Left lung (tissue), 10 donors: ENCODE results near the gene GFOD2. TPM values are rescaled to one million over a fixed set of nuclear protein-coding genes. Genes with fewer than 3 reads are reported as not detected.
A peak's percentile ranks its signal among the peaks of the same experiment; 100 is the strongest.

Source experiments
- ATAC-seq: fragments of 200-7000 bp; cut with Tn5 transposase; one replicate; pipeline ENCODE4 v1.9.1; 2020; ENCODE audit warnings: moderate library complexity
- DNase-seq, 4 donors: peaks; one replicate each; pipeline ENCODE4 v3.0.0-alpha.2; 2013 to 2020
- H3K27ac ChIP-seq, 2 donors: fragments of 200-600 bp; sonication (generic) in 1 of 2; one replicate each; pipeline versions ENCODE4 v1.5.0 to v1.8.0; 2020 to 2021
- H3K27me3 ChIP-seq, 2 donors: fragments of 200-600 bp; sonication (generic) in 1 of 2; one replicate each; pipeline versions ENCODE4 v1.5.0 to v1.8.0; 2020 to 2021
- H3K36me3 ChIP-seq, 2 donors: fragments of 200-600 bp; sonication (generic) in 1 of 2; one replicate each; pipeline versions ENCODE4 v1.5.0 to v1.8.0; 2020 to 2021
- H3K4me1 ChIP-seq, 2 donors: fragments of 200-600 bp; one replicate each; pipeline ENCODE4 v1.8.0; 2021
- H3K4me3 ChIP-seq, 2 donors: fragments of 200-600 bp; sonication (generic) in 1 of 2; one replicate each; pipeline versions ENCODE4 v1.5.0 to v1.8.0; 2020 to 2021; ENCODE audit warnings: mild to moderate bottlenecking in 1 of 2
- H3K9me3 ChIP-seq, 2 donors: fragments of 200-600 bp; sonication (generic) in 1 of 2; one replicate each; pipeline versions ENCODE4 v1.5.0 to v1.8.0; 2020 to 2021
- intact Hi-C, 2 donors: fragments of 100-400 bp; cut with DNase I; formaldehyde crosslinking; loops; one replicate each; pipeline versions ENCODE4 v1.11.2 to v1.14.2; 2022
- polyA plus RNA-seq, 6 donors: library from polyadenylated mRNA; unstranded; fragments of 120-200 nt; gene quantifications; one replicate each; pipeline ENCODE4 v1.2.1, GENCODE V29; 2013; ENCODE audit not compliant: insufficient read length in 6 of 6
- total RNA-seq, 2 donors: library from RNA; stranded (reverse); fragmentation: NEBNext Ultra II Directional; extraction: Animal tissue kit (Norgen Biotek cat#: 25700); gene quantifications; one replicate each; pipeline ENCODE4 v1.2.1, GENCODE V29; 2021
- TF ChIP-seq, protein P1 (sequence below), 2 donors: fragments of 200-600 bp; sonication (generic) in 1 of 2; IDR thresholded peaks; one replicate each; pipeline versions ENCODE4 v1.5.0 to v1.8.0; 2021; ENCODE audit warnings: antibody characterized with exemption in 2 of 2
- donor health status: DM: no; HTN: yes; CAD: no.
- donor health status: DM: no; HTN: no; CAD: no.

The GFOD2 gene
- total and polyA plus RNA-seq, 8 donors, result 13.7 to 39.5 (median 32.1) TPM

DNA sequence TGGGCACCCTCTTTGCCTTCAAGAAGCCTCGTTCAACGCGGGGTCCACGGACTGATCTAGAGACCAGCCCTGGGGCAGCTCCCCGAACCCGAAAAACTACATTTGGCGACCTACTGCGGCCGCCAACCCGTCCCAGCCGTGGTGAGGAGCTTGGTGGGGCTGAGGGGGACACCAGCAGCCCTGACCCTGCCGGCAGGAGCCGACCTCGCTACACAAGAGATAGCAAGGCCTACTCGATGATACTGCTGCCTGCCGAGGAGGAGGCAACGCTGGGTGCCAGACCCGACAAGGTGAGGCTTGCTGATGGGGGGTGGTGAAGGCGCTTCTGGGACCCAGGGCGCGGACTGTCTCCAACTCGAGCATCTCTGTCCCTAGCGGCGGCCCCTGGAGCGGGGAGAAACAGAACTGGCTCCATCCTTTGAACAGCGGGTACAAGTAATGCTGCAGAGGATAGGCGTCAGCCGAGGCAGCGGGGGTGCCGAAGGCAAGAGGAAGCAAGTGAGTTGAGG, 64.7 kb downstream of the GFOD2 start:
- Histone ChIP-seq H3K27ac (no peak overlapping the region), H3K4me3 (no peak overlapping the region), H3K9me3 (no peaks in the 10 kb centered on the region), H3K36me3 (peaks cover 0 to 23% of the 10 kb centered on the region in 2 donors), H3K4me1 (peaks cover 11 to 19% of the 10 kb centered on the region in 2 donors), H3K27me3 (peaks cover 23 to 60% of the 10 kb centered on the region in 2 donors)
- intact Hi-C loops, result loop anchor here in 1 of 2 donors (10.0 kb wide), 1 partner anchor 110 kb away; no protein-coding TSS in a partner anchor
- DNase-seq, result peak in 1 of 4 donors; percentile 71
- TF ChIP-seq, protein P1, sequence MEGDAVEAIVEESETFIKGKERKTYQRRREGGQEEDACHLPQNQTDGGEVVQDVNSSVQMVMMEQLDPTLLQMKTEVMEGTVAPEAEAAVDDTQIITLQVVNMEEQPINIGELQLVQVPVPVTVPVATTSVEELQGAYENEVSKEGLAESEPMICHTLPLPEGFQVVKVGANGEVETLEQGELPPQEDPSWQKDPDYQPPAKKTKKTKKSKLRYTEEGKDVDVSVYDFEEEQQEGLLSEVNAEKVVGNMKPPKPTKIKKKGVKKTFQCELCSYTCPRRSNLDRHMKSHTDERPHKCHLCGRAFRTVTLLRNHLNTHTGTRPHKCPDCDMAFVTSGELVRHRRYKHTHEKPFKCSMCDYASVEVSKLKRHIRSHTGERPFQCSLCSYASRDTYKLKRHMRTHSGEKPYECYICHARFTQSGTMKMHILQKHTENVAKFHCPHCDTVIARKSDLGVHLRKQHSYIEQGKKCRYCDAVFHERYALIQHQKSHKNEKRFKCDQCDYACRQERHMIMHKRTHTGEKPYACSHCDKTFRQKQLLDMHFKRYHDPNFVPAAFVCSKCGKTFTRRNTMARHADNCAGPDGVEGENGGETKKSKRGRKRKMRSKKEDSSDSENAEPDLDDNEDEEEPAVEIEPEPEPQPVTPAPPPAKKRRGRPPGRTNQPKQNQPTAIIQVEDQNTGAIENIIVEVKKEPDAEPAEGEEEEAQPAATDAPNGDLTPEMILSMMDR (IDR thresholded peaks at IDR 0.05), result no peak
- no peak for ATAC-seq

DNA sequence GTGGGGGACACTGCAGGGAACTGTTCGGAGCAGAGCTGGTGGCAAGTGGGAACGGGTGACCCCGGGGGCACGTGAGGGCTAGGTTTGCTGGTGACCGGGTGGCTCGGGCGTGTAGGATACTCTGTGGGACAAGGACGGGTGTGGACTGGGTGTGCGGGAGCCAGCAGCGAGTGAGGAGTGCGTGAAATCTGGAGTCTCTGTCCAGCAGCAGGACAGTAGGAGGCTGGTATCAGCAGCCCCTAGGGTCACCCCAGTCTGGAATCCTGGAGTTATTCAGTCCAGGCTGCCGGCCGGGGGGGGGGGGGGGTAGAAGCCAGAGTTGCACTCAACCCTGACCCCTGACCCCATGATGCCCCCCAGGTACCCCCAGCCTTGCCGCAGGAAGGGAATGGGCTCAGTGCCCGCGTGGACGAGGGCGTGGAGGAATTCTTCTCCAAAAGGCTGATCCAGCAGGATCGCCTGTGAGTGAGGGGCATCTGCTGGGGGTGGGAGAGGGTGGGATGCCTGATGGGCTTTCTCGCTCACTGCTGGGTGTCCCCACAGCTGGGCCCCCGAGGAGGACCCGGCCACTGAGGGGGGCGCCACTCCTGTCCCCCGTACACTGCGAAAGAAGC, 65.2 kb downstream of the GFOD2 start:
- H3K27me3 ChIP-seq, result peaks cover 26 to 65% of the 10 kb centered on the region in 2 donors

DNA sequence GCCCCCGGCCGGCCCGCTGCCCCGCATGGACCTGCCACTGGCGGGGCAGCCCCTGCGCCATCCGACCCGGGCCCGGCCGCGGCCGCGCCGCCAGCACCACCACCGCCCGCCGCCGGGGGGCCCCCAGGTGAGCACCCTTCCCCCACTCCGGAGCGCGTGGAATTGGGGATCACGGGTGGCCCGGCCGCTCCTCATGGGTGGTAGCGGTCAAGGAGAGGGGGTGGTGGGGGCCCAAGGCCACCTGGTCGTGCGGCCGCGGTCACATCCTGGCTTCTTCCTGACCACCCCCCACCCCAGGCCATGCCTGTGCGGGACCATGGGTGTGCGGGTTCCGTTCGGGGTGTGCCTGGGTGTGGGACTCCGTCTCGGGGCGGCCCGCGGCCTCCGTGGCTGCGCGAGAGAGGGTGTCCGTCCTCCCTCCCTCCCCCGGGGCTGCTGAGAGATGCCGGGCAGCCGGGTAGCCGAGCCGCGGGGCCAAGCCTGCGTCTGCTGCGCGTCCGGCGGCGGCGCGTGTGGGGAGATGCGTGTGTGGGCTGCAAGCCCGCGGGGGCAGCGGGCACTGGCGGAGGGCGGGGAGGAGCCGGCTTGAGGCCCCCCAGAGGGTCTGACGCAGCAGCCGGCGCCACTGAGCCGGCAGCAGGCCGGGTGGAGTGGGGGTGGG, 65.9 kb downstream of the GFOD2 start:
- no peak overlapping the region for H3K27ac ChIP-seq
- TF ChIP-seq, protein P1 (IDR thresholded peaks at IDR 0.05), result no peak
- ATAC-seq, result no peak
- peaks cover 5 to 9% of the 10 kb centered on the region in 2 donors for H3K4me1 ChIP-seq
- intact Hi-C loops, result loop anchor here in 1 of 2 donors (10.0 kb wide), 1 partner anchor 108 kb away; no protein-coding TSS in a partner anchor
- DNase-seq, result peak in 1 of 4 donors; percentile 80
- peaks cover 0 to 23% of the 10 kb centered on the region in 2 donors for H3K36me3 ChIP-seq
- H3K27me3 ChIP-seq, result peaks cover 32 to 72% of the 10 kb centered on the region in 2 donors
- peak overlapping the region in 1 of 2 donors; percentile 18 for H3K4me3 ChIP-seq
- H3K9me3 ChIP-seq, result no peaks in the 10 kb centered on the region

More for the DNA sequence above, 65.2 kb downstream of the GFOD2 start:
- Histone ChIP-seq H3K9me3 (no peaks in the 10 kb centered on the region), H3K36me3 (peaks cover 0 to 23% of the 10 kb centered on the region in 2 donors), H3K4me3 (no peak overlapping the region), H3K27ac (no peak overlapping the region), H3K4me1 (peaks cover 5 to 14% of the 10 kb centered on the region in 2 donors)
- intact Hi-C loops, result loop anchor here in 1 of 2 donors (10.0 kb wide), 1 partner anchor 109 kb away; no protein-coding TSS in a partner anchor
- no peak for DNase-seq
- TF ChIP-seq, protein P1 (IDR thresholded peaks at IDR 0.05), result no peak
- no peak for ATAC-seq

DNA sequence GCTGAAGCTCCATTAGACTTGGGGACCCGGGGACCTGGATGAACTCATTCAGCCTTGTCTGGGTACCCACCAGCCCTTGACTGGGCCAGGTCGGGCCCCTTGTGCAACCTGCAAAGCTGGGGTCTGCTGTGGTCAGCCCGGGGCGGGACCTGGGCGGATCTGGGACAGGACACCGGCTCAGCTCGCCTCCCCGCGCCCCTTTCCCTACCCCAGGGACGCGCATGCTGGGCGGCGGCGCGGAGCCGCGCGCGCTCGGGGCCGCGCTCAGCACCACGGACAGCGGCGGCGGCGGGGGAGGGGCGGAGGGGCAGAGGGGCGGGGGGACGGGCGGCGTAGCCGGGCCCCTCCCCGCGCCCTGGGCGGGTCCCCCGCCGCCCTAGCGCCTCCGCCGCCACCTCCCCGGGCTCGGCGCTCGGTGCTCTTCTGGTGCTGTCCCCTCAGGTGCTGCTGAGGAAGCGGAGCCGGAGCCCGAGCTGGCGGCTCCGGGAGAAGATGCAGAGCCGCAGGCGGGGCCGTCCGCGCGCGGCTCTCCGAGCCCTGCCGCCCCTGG, 66.5 kb downstream of the GFOD2 start:
- peaks cover 5 to 9% of the 10 kb centered on the region in 2 donors for H3K4me1 ChIP-seq
- peak overlapping the region in 1 of 2 donors; percentile 18 for H3K4me3 ChIP-seq
- no peaks in the 10 kb centered on the region for H3K9me3 ChIP-seq
- intact Hi-C loops, result loop anchor here in 1 of 2 donors (10.0 kb wide), 1 partner anchor 108 kb away; no protein-coding TSS in a partner anchor
- peaks cover 37 to 78% of the 10 kb centered on the region in 2 donors for H3K27me3 ChIP-seq
- TF ChIP-seq, protein P1 (IDR thresholded peaks at IDR 0.05), result no peak
- peak; percentile 65 for ATAC-seq
- H3K36me3 ChIP-seq, result peaks cover 0 to 17% of the 10 kb centered on the region in 2 donors
- H3K27ac ChIP-seq, result no peak overlapping the region
- peak in 1 of 4 donors; percentile 74 for DNase-seq
